Subcutaneous adipose tissue (tissue), 4 donors: ENCODE results near the gene WWTR1. TPM values are rescaled to one million over a fixed set of nuclear protein-coding genes. Genes with fewer than 3 reads are reported as not detected.

ENCODE experiments used
- CTCF ChIP-seq: fragments of 450-650 bp; IDR thresholded peaks from one replicate; pipeline ENCODE4 v1.5.1; 2016; ENCODE audit warnings: low read depth, mild to moderate bottlenecking, control low read depth, antibody characterized with exemption, moderate library complexity
- total RNA-seq, 4 donors: library from RNA; depleted of rRNA; stranded (reverse); fragments of >200 nt; gene quantifications; one replicate each; pipeline ENCODE4 v1.1.0, GENCODE V29; 2016

The WWTR1 gene
- total RNA-seq, 4 donors from 2014 or later: 47.9 to 89.3 (median 62.4) TPM

- TF ChIP-seq CTCF: no peak
Observed at GRCh38 chr3:149501524-149501923, 156.3 kb downstream of the WWTR1 start.

- no peak for TF ChIP-seq CTCF
Observed at GRCh38 chr3:149497966-149498670, 159.7 kb downstream of the WWTR1 start.

GRCh38 chr3:149496891-149497290 is 160.9 kb downstream of the WWTR1 start:
- TF ChIP-seq CTCF: no peak

- TF ChIP-seq CTCF: no peak
Observed at GRCh38 chr3:149495581-149496125, 162.2 kb downstream of the WWTR1 start.

GRCh38 chr3:149494759-149495580 is 162.9 kb downstream of the WWTR1 start:
- no peak for TF ChIP-seq CTCF

- TF ChIP-seq CTCF: no peak
Observed at GRCh38 chr3:149494022-149494758, 163.6 kb downstream of the WWTR1 start.
